ENCODE results near the gene CPNE1. TPM values are rescaled to one million over a fixed set of nuclear protein-coding genes. Genes with fewer than 3 reads are reported as not detected.

Gene CPNE1
- total RNA-seq, 3 donors from 2014 or later = 41.1 to 135 (median 117) TPM

Other genes starting within 250 kb of the CPNE1 start
- under 1 TPM; 0.33 to 0.88 (median 0.64) TPM for gene GDF5, start 226.7 kb downstream of the CPNE1 start, total RNA-seq
- gene CEP250, start 209.3 kb downstream of the CPNE1 start, total RNA-seq = 10 to 100 TPM; 22.2 to 28.5 (median 23.3) TPM
- gene C20orf173, start 135.2 kb downstream of the CPNE1 start, total RNA-seq = not detected
- gene ERGIC3, start 122.8 kb downstream of the CPNE1 start, total RNA-seq = 100 to 1,000 TPM; 221 to 243 (median 239) TPM
- 1 to 10 TPM; 3.4 to 9.2 (median 3.4) TPM for gene SPAG4, start 49.1 kb downstream of the CPNE1 start, total RNA-seq
- 10 to 100 TPM; 22.7 to 40.1 (median 34.4) TPM for gene RBM12, start within 50 bp of the CPNE1 start, total RNA-seq
- gene NFS1, start 34.5 kb upstream of the CPNE1 start, total RNA-seq = 10 to 100 TPM; 31.7 to 39.7 (median 36.1) TPM
- 100 to 1,000 TPM; 231 to 348 (median 306) TPM for gene ROMO1, start 34.5 kb upstream of the CPNE1 start, total RNA-seq
- 100 to 1,000 TPM; 305 to 660 (median 527) TPM for gene RBM39, start 77.4 kb upstream of the CPNE1 start, total RNA-seq
- 10 to 100 TPM; 48.5 to 60.0 (median 59.7) TPM for gene PHF20, start 107.1 kb upstream of the CPNE1 start, total RNA-seq